GM19455 (cell line): ENCODE results near the gene METTL23.
"Not testable (repeated sequence)": the region's sequence is repeated elsewhere in the genome, so short reads cannot be mapped to it uniquely, and the experiment has no call there.

Experiments used
- ATAC-seq: cut with Tn5 transposase; IDR thresholded peaks from one replicate; pipeline ENCODE4 v1.9.1; 2021; ENCODE audit not compliant: unreplicated experiment

METTL23 gene

GRCh38 chr17:76713765-76714164 is 12.9 kb upstream of the METTL23 start:
- no peak for ATAC-seq

GRCh38 chr17:76714336-76714735 is 12.3 kb upstream of the METTL23 start:
- no peak for ATAC-seq

- no peak for ATAC-seq
Measured at GRCh38 chr17:76714822-76715495, 11.7 kb upstream of the METTL23 start.

GRCh38 chr17:76715496-76715830 is 11.2 kb upstream of the METTL23 start:
- no peak for ATAC-seq

GRCh38 chr17:76716146-76716838 is 10.3 kb upstream of the METTL23 start:
- ATAC-seq = no peak

GRCh38 chr17:76716839-76717215 is 9.8 kb upstream of the METTL23 start:
- ATAC-seq = no peak

- ATAC-seq = no peak
Measured at GRCh38 chr17:76718516-76718915, 8.1 kb upstream of the METTL23 start.

- no peak for ATAC-seq
Measured at GRCh38 chr17:76720211-76720610, 6.4 kb upstream of the METTL23 start.

GRCh38 chr17:76720941-76721340 is 5.7 kb upstream of the METTL23 start:
- no peak for ATAC-seq

GRCh38 chr17:76721463-76721862 is 5.2 kb upstream of the METTL23 start:
- ATAC-seq = no peak

GRCh38 chr17:76722279-76722678 is 4.4 kb upstream of the METTL23 start:
- no peak for ATAC-seq

GRCh38 chr17:76722977-76723376 is 3.7 kb upstream of the METTL23 start:
- ATAC-seq = not testable (repeated sequence)

- no peak for ATAC-seq
Measured at GRCh38 chr17:76723812-76724211, 2.8 kb upstream of the METTL23 start.

- peak; percentile 30 for ATAC-seq
Measured at GRCh38 chr17:76725580-76726230, 934 bp upstream of the METTL23 start.

- ATAC-seq = peak; percentile 74
Measured at GRCh38 chr17:76726231-76726775, 336 bp upstream of the METTL23 start, which contains the start of gene JMJD6. Gene JMJD6, minus strand, starts transcription at chr17:76726606. Its CDS starts 131 bp downstream, at chr17:76726475.

GRCh38 chr17:76727745-76728456 is 1.3 kb downstream of the METTL23 start:
- no peak for ATAC-seq

GRCh38 chr17:76731800-76732733 is 5.4 kb downstream of the METTL23 start:
- ATAC-seq = not testable (repeated sequence)

- ATAC-seq = no peak
Measured at GRCh38 chr17:76732734-76733617, 6.3 kb downstream of the METTL23 start.

GRCh38 chr17:76733618-76733957 is 6.9 kb downstream of the METTL23 start:
- ATAC-seq = no peak
